ENCODE data around the gene KRT33B.

GRCh38 chr17:41415833-41416335 lies 46.3 kb upstream of the KRT33B start:
- TF ChIP-seq CTCF (IDR thresholded peaks at IDR 0.05; ENCODE audit: insufficient read depth, low read length): no peak
- no peak for TF ChIP-seq REST (IDR thresholded peaks at IDR 0.05; ENCODE audit: insufficient replicate concordance, low read depth)
- no peak for TF ChIP-seq POLR2AphosphoS5 (IDR thresholded peaks at IDR 0.05; ENCODE audit: low read depth)
- no peak for TF ChIP-seq SPI1 (IDR thresholded peaks at IDR 0.05; ENCODE audit: borderline replicate concordance, low read depth)
- no peak for TF ChIP-seq GABPA (IDR thresholded peaks at IDR 0.05; ENCODE audit: low read depth)
